ENCODE data around the gene PHOX2A.
A peak's percentile ranks its signal among the peaks of the same experiment; 100 is the strongest.
"Not testable (repeated sequence)": the region's sequence is repeated elsewhere in the genome, so short reads cannot be mapped to it uniquely, and the experiment has no call there.

PHOX2A gene

GRCh38 chr11:72221386-72222075 lies 22.4 kb downstream of the PHOX2A start:
- no peak for DNase-seq

- no peak for DNase-seq
These were observed 23.1 kb downstream of the PHOX2A start for GRCh38 chr11:72220696-72221363.

- DNase-seq, result no peak
These were observed 25.7 kb downstream of the PHOX2A start for GRCh38 chr11:72218251-72218745.

GRCh38 chr11:72217841-72218240 lies 26.1 kb downstream of the PHOX2A start:
- DNase-seq, result no peak

GRCh38 chr11:72216638-72217037 lies 27.3 kb downstream of the PHOX2A start, which contains the start of gene FOLR2:
Gene FOLR2, plus strand, starts transcription at chr11:72216794. Its CDS starts 1,791 bp downstream, at chr11:72218585.
- no peak for DNase-seq

- DNase-seq, result no peak
These were observed 34.9 kb downstream of the PHOX2A start for GRCh38 chr11:72209101-72209500.

- no peak for DNase-seq
These were observed 35.7 kb downstream of the PHOX2A start for GRCh38 chr11:72208281-72208680.

- DNase-seq, result not testable (repeated sequence)
These were observed 37.2 kb downstream of the PHOX2A start for GRCh38 chr11:72206794-72207193.

GRCh38 chr11:72204886-72205285 lies 39.1 kb downstream of the PHOX2A start:
- DNase-seq, result no peak

- DNase-seq, result no peak
These were observed 40.8 kb downstream of the PHOX2A start for GRCh38 chr11:72203163-72203562.

GRCh38 chr11:72202571-72202970 lies 41.4 kb downstream of the PHOX2A start:
- no peak for DNase-seq

GRCh38 chr11:72201445-72201844 lies 42.5 kb downstream of the PHOX2A start:
- not testable (repeated sequence) for DNase-seq

GRCh38 chr11:72195518-72196270 lies 48.3 kb downstream of the PHOX2A start:
- no peak for DNase-seq

GRCh38 chr11:72191961-72192381 lies 52.0 kb downstream of the PHOX2A start, which contains the start of gene FOLR1:
Gene FOLR1, plus strand, starts transcription at chr11:72192140. Its CDS starts 34 bp downstream, at chr11:72192174.
- peak; percentile 8 for DNase-seq

- no peak for DNase-seq
These were observed 53.3 kb downstream of the PHOX2A start for GRCh38 chr11:72190631-72191071.

- DNase-seq, result peak; percentile 89
These were observed 54.3 kb downstream of the PHOX2A start for GRCh38 chr11:72189455-72190250.
